CD4-positive, alpha-beta memory T cell (primary cell): Measurements from ENCODE around the gene CAP2. TPM values are rescaled to one million over a fixed set of nuclear protein-coding genes. Genes with fewer than 3 reads are reported as not detected.
"Not testable (repeated sequence)": the region's sequence is repeated elsewhere in the genome, so short reads cannot be mapped to it uniquely, and the experiment has no call there.

ENCODE experiments used
- CTCF ChIA-PET: fragments of 350-600 bp; sonication (Branson Sonifier 250); formaldehyde crosslinking; loops from one replicate; lab custom pipeline; 2021; ENCODE audit warnings: inconsistent platforms; ENCODE audit not compliant: partially characterized antibody; lab: Charles Lee
- POLR2A ChIA-PET: fragments of 350-600 bp; sonication (Branson Sonifier 250); formaldehyde crosslinking; loops from one replicate; lab custom pipeline; 2021; ENCODE audit not compliant: partially characterized antibody; lab: Charles Lee
- DNase-seq, 5 donors: peaks; one replicate each; pipeline versions ENCODE4 v3.0.0 to v3.0.0-alpha.2; 2020 to 2022; ENCODE audit warnings: mixed read lengths in 1 of 5
- H3K27ac ChIP-seq: one replicate; pipeline ENCODE4 v1.7.0; 2013; ENCODE audit warnings: low read depth, low read length
- H3K27me3 ChIP-seq: 2 replicates; pipeline ENCODE4 v1.7.0; 2013; ENCODE audit warnings: mild to moderate bottlenecking, low read length, moderate library complexity; ENCODE audit not compliant: insufficient read depth
- H3K36me3 ChIP-seq: 2 replicates; pipeline ENCODE4 v1.7.0; 2013; ENCODE audit warnings: mild to moderate bottlenecking, low read length, moderate library complexity; ENCODE audit not compliant: insufficient read depth
- H3K4me1 ChIP-seq: 2 replicates; pipeline ENCODE4 v1.7.0; 2013; ENCODE audit warnings: mild to moderate bottlenecking, low read length, moderate library complexity; ENCODE audit not compliant: insufficient read depth
- H3K4me3 ChIP-seq, 2 donors: one replicate each; pipeline ENCODE4 v1.7.0; 2013; ENCODE audit warnings: low read length in 2 of 2, mild to moderate bottlenecking in 1 of 2
- H3K9me3 ChIP-seq, 2 donors: one replicate each; pipeline ENCODE4 v1.7.0; 2013; ENCODE audit warnings: low read length in 2 of 2, control low read depth in 1 of 2; ENCODE audit not compliant: control insufficient read depth in 1 of 2
- H3K27ac Mint-ChIP-seq, 7 donors: one replicate each; pipeline ENCODE4 v1.8.0; 2020 to 2021; ENCODE audit warnings: mixed read lengths in 7 of 7, mild to moderate bottlenecking in 6 of 7, inconsistent platforms in 3 of 7, moderate library complexity in 3 of 7
- H3K27me3 Mint-ChIP-seq, 2 donors: one replicate each; pipeline ENCODE4 v1.8.0; 2020 to 2021; ENCODE audit warnings: mixed read lengths in 2 of 2
- H3K36me3 Mint-ChIP-seq, 2 donors: one replicate each; pipeline ENCODE4 v1.8.0; 2020 to 2021; ENCODE audit warnings: mixed read lengths in 2 of 2, inconsistent platforms in 1 of 2, mild to moderate bottlenecking in 1 of 2
- H3K4me1 Mint-ChIP-seq, 4 donors: one replicate each; pipeline ENCODE4 v1.8.0; 2020 to 2021; ENCODE audit warnings: mixed read lengths in 4 of 4, mild to moderate bottlenecking in 1 of 4
- H3K4me3 Mint-ChIP-seq, 8 donors: one replicate each; pipeline ENCODE4 v1.8.0; 2020 to 2021; ENCODE audit warnings: mixed read lengths in 8 of 8, mild to moderate bottlenecking in 7 of 8, moderate library complexity in 6 of 8, inconsistent platforms in 3 of 8
- H3K9me3 Mint-ChIP-seq, 8 donors: one replicate each; pipeline ENCODE4 v1.8.0; 2020 to 2021; ENCODE audit warnings: mixed read lengths in 8 of 8, mild to moderate bottlenecking in 5 of 8, inconsistent platforms in 3 of 8, moderate library complexity in 1 of 8
- intact Hi-C: fragments of 100-400 bp; cut with micrococcal nuclease; formaldehyde crosslinking; loops from one replicate; pipeline ENCODE4 v1.15.1; 2023
- polyA plus RNA-seq, 2 donors: library from polyadenylated mRNA; unstranded; fragments of 300-500 nt; fragmentation: Illumina TruSeq; gene quantifications; one replicate each; pipeline ENCODE4 v1.2.3, GENCODE V29; 2021
- total RNA-seq, 2 experiments: library from RNA; stranded (reverse); gene quantifications; one replicate each; pipeline ENCODE4 v1.2.3, GENCODE V29; 2021

CAP2 gene
- total and polyA plus RNA-seq, 4 experiments from 2014 or later = not detected

- Histone ChIP-seq H3K36me3 (no peaks in the 10 kb centered on the region), H3K4me1 (no peaks in the 10 kb centered on the region), H3K4me3 (no peak overlapping the region), H3K27me3 (no peaks in the 10 kb centered on the region), H3K27ac (no peak overlapping the region), H3K9me3 (no peaks in the 10 kb centered on the region)
- Mint-ChIP-seq H3K9me3 (peaks cover 0 to 3% (median 0%) of the 10 kb centered on the region in 8 donors), H3K27me3 (peaks cover 7 to 8% of the 10 kb centered on the region in 2 donors), H3K4me1 (no peaks in the 10 kb centered on the region), H3K36me3 (no peaks in the 10 kb centered on the region), H3K4me3 (no peak overlapping the region), H3K27ac (peak overlapping the region in 1 of 7 donors; percentile 14)
- no peak for DNase-seq
- ChIA-PET CTCF (no interaction called here), POLR2A (interaction anchor here (0.7 kb wide), 1 partner anchor 193 kb away, joined by 3 read pairs; no protein-coding TSS in a partner anchor)
- intact Hi-C loops = no loop called here
Measured at GRCh38 chr6:17530321-17530835, 137.0 kb downstream of the CAP2 start.

- Histone ChIP-seq H3K27me3 (no peaks in the 10 kb centered on the region), H3K4me1 (no peaks in the 10 kb centered on the region), H3K36me3 (no peaks in the 10 kb centered on the region), H3K4me3 (no peak overlapping the region), H3K9me3 (no peaks in the 10 kb centered on the region), H3K27ac (no peak overlapping the region)
- H3K27ac Mint-ChIP-seq = no peak overlapping the region
- no peaks in the 10 kb centered on the region for H3K4me1 Mint-ChIP-seq
- peaks cover 11% of the 10 kb centered on the region in 2 donors for H3K27me3 Mint-ChIP-seq
- no peaks in the 10 kb centered on the region for H3K9me3 Mint-ChIP-seq
- no peaks in the 10 kb centered on the region for H3K36me3 Mint-ChIP-seq
- intact Hi-C loops = no loop called here
- CTCF ChIA-PET = no interaction called here
- no peak for DNase-seq
- H3K4me3 Mint-ChIP-seq = no peak overlapping the region
- POLR2A ChIA-PET = no interaction called here
Measured at GRCh38 chr6:17536586-17536985, 143.2 kb downstream of the CAP2 start.

GRCh38 chr6:17542243-17542642 lies 148.8 kb downstream of the CAP2 start:
- Mint-ChIP-seq H3K27me3 (peaks cover 3 to 5% of the 10 kb centered on the region in 2 donors), H3K4me3 (no peak overlapping the region), H3K36me3 (no peaks in the 10 kb centered on the region), H3K27ac (no peak overlapping the region), H3K9me3 (peaks cover 0 to 6% (median 3%) of the 10 kb centered on the region in 8 donors), H3K4me1 (no peaks in the 10 kb centered on the region)
- Histone ChIP-seq H3K9me3 (no peaks in the 10 kb centered on the region), H3K27me3 (no peaks in the 10 kb centered on the region), H3K36me3 (no peaks in the 10 kb centered on the region), H3K4me3 (no peak overlapping the region), H3K4me1 (no peaks in the 10 kb centered on the region), H3K27ac (no peak overlapping the region)
- POLR2A ChIA-PET = no interaction called here
- DNase-seq = no peak
- intact Hi-C loops = no loop called here
- CTCF ChIA-PET = interaction anchor here (1.7 kb wide), 1 partner anchor 11 kb away, joined by 3 read pairs; no protein-coding TSS in a partner anchor

- POLR2A ChIA-PET, H3K9me3 Mint-ChIP-seq, H3K36me3 ChIP-seq, H3K4me1 ChIP-seq, CTCF ChIA-PET, DNase-seq, H3K36me3 Mint-ChIP-seq, H3K27me3 ChIP-seq, H3K4me1 Mint-ChIP-seq, H3K9me3 ChIP-seq, H3K27ac ChIP-seq, H3K27me3 Mint-ChIP-seq, intact Hi-C loops, H3K27ac Mint-ChIP-seq, H3K4me3 ChIP-seq, H3K4me3 Mint-ChIP-seq: not testable (repeated sequence)
Measured at GRCh38 chr6:17545681-17546080, 152.3 kb downstream of the CAP2 start.

- intact Hi-C loops = no loop called here
- no peak for DNase-seq
- H3K36me3 Mint-ChIP-seq = no peaks in the 10 kb centered on the region
- no peaks in the 10 kb centered on the region for H3K4me1 Mint-ChIP-seq
- CTCF ChIA-PET = no interaction called here
- no peak overlapping the region for H3K27ac Mint-ChIP-seq
- H3K27me3 Mint-ChIP-seq = peaks cover 6 to 7% of the 10 kb centered on the region in 2 donors
- Histone ChIP-seq H3K9me3 (no peaks in the 10 kb centered on the region), H3K36me3 (no peaks in the 10 kb centered on the region), H3K27ac (no peak overlapping the region), H3K27me3 (no peaks in the 10 kb centered on the region), H3K4me3 (no peak overlapping the region), H3K4me1 (no peaks in the 10 kb centered on the region)
- no peak overlapping the region for H3K4me3 Mint-ChIP-seq
- POLR2A ChIA-PET = no interaction called here
- peaks cover 0 to 2% (median 0%) of the 10 kb centered on the region in 8 donors for H3K9me3 Mint-ChIP-seq
Measured at GRCh38 chr6:17551383-17551958, 158.1 kb downstream of the CAP2 start.

- peaks cover 4 to 7% of the 10 kb centered on the region in 2 donors for H3K27me3 Mint-ChIP-seq
- Histone ChIP-seq H3K27me3 (no peaks in the 10 kb centered on the region), H3K4me3 (no peak overlapping the region), H3K4me1 (no peaks in the 10 kb centered on the region), H3K36me3 (no peaks in the 10 kb centered on the region), H3K9me3 (no peaks in the 10 kb centered on the region), H3K27ac (no peak overlapping the region)
- DNase-seq = no peak
- H3K4me1 Mint-ChIP-seq = no peaks in the 10 kb centered on the region
- peaks cover 0 to 2% (median 0%) of the 10 kb centered on the region in 8 donors for H3K9me3 Mint-ChIP-seq
- intact Hi-C loops = no loop called here
- ChIA-PET CTCF (no interaction called here), POLR2A (no interaction called here)
- H3K27ac Mint-ChIP-seq = no peak overlapping the region
- no peaks in the 10 kb centered on the region for H3K36me3 Mint-ChIP-seq
- H3K4me3 Mint-ChIP-seq = no peak overlapping the region
Measured at GRCh38 chr6:17552861-17553260, 159.5 kb downstream of the CAP2 start.

GRCh38 chr6:17556014-17556413 lies 162.6 kb downstream of the CAP2 start:
- Mint-ChIP-seq H3K27me3 (peaks cover 5 to 11% of the 10 kb centered on the region in 2 donors), H3K4me3 (no peak overlapping the region), H3K27ac (no peak overlapping the region), H3K36me3 (no peaks in the 10 kb centered on the region), H3K4me1 (no peaks in the 10 kb centered on the region), H3K9me3 (peaks cover 0 to 3% (median 0%) of the 10 kb centered on the region in 8 donors)
- Histone ChIP-seq H3K9me3 (no peaks in the 10 kb centered on the region), H3K27me3 (no peaks in the 10 kb centered on the region), H3K27ac (no peak overlapping the region), H3K4me1 (no peaks in the 10 kb centered on the region), H3K4me3 (no peak overlapping the region), H3K36me3 (no peaks in the 10 kb centered on the region)
- ChIA-PET CTCF (no interaction called here), POLR2A (no interaction called here)
- intact Hi-C loops = no loop called here
- no peak for DNase-seq
